Activated T-helper 1 cell treated with Interleukin-2 at 50 U/mL for 16 hours (primary cell): ENCODE measurements around the gene TRAF2.
"Not testable (repeated sequence)": the region's sequence is repeated elsewhere in the genome, so short reads cannot be mapped to it uniquely, and the experiment has no call there.

ENCODE experiments used
- DNase-seq: peaks from one replicate; pipeline ENCODE4 v3.0.0-alpha.2; 2020; ENCODE audit warnings: low read depth

The TRAF2 gene

GRCh38 chr9:136857581-136858412 lies 28.5 kb upstream of the TRAF2 start:
- no peak for DNase-seq

DNA sequence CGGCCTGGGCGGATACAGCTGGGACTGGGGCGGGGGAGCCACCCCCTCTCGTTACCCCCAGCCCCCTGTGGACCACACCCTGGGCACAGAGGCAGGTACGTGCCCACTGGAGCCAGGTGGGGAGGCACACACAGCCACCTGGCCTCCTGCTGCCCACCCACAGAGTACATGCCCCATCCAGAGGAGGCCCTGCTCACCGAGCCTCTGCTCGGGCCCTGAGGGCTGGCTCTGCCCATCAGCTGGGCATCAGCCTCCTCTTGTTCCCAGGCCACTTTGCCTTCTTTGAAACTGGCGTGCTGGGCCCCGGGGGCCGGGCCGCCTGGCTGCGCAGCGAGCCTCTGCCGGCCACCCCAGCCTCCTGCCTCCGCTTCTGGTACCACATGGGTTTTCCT lies 27.9 kb upstream of the TRAF2 start:
- no peak for DNase-seq

DNA sequence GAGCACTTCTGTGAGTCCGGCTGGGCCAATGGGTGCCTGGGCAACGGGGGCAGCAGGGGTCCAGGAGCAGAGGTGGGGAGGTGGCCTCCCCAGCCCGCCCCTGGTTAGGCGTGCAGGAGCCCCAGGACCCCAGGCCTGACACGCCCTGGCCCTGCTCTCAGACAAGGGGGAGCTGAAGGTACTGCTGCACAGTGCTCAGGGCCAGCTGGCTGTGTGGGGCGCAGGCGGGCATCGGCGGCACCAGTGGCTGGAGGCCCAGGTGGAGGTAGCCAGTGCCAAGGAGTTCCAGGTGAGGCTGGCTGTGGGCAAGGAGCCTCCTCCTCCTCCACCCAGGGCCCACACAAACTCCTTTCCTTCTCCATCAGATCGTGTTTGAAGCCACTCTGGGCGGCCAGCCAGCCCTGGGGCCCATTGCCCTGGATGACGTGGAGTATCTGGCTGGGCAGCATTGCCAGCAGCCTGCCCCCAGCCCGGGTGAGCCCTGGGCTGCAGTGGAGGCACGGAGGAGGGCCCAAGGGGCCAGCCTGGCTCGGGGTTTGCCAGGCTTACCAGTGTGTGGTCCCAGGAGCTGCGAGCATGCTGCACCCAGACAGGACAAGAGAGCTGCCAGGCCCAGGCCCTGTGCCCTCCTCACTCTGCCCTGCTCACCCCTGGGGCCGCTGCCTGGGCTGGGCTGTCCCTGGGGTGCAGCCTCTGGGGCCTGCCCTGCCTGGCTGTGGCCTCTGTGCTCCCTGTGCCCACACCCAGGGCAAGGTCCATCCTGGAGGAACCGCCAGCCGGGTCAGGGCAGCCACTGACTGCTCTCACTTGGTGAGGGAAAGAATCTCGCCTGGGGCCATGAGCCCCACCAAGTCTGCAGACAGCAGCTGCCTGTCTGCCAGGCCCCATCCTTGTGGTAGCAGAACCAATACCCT lies 27.2 kb upstream of the TRAF2 start:
- no peak for DNase-seq

DNA sequence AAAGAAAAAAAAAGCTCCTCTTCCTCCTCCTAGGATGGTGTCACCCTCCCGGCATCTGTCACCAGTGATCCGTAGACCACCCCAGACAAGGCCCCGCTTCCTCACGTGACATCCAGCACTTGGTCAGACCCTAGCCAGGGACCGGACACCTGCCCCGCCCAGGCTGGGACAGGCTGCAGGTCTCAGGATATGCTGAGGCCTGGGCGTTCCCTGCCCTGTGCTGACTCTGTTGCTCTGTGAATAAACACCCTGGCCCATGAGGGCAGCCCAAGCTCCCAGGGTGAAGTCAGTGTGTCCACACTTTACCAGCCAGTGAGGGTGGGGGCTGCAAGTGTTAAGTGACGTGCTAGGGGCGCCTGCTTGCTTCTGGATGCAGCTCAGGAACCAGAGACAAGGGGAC lies 25.8 kb upstream of the TRAF2 start:
- DNase-seq: no peak

- DNase-seq: no peak
Observed at GRCh38 chr9:136860933-136861873, 25.1 kb upstream of the TRAF2 start.

GRCh38 chr9:136861874-136862457 lies 24.4 kb upstream of the TRAF2 start:
- DNase-seq: no peak

DNA sequence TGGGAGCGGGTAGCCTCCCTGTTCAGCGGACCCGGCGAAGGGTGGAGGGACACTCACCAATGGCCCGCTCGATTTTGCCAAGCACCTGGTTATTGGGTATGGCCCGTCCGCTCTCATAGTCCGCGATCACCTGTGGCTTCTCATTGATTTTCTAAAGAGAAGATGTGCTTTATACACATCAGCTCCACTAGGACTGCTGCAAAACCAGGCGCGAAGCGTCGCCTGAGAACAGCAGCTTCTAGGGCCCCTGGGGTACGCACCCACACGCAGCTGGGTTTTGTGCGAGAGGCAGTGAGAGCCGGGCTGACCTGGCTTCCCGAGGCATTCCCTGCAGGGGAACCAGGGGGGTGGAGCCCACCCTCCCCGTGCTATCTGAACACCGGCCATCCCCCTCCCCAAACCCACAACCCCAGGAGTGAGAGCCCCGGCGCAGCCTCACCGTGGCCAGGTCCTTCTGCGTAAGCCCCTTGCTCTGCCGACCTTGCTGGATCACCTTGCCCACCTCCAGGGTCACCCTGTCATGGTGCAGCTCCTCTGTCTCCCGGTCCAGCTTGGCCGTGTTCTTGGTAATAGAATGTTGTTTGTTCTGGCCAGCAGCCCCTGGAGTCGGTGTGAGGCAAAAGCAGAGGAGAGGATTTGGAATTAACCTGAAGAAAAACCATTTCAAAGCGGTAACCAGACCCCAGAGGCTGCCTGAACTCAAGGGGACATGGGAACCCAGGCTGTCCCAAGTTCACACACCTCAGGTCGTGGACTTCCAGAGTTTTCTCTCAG lies 23.3 kb upstream of the TRAF2 start:
- DNase-seq: no peak

DNA sequence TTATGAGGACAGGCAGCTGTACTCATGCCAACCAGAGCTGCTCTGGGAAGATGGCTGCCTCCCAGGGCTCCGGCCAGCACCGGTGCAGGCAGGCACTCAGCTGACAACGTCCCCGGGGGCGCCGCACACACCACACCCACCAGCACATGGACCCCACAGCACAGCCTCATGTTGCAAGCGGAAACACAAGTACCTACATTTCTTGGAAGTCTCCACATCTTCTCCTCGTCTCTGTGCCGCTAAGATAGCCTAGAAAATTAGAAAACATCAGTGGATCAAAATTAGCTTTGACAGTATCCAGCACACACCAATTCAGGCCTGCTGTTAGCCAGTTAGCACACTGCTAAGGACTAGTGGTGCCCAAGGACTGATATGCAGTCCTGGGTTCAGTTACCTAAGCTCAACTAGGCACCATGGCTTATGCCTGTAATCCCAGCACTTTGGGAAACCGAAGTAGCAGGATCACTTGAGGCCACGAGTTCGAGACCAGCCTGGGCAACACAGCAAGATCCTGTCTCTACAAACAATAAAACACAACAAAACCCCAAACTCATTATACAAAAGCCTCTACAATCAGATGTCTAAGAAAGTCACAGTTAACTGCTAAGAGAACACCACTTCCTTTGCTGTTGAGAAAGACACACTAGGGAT lies 22.6 kb upstream of the TRAF2 start:
- no peak for DNase-seq

- DNase-seq: no peak
Observed at GRCh38 chr9:136865041-136865767, 21.1 kb upstream of the TRAF2 start.

GRCh38 chr9:136865768-136866103 lies 20.6 kb upstream of the TRAF2 start:
- no peak for DNase-seq

GRCh38 chr9:136866898-136867421 lies 19.4 kb upstream of the TRAF2 start:
- not testable (repeated sequence) for DNase-seq

GRCh38 chr9:136867480-136867879 lies 18.8 kb upstream of the TRAF2 start:
- DNase-seq: no peak

- no peak for DNase-seq
Observed at GRCh38 chr9:136867917-136868316, 18.4 kb upstream of the TRAF2 start.

DNA sequence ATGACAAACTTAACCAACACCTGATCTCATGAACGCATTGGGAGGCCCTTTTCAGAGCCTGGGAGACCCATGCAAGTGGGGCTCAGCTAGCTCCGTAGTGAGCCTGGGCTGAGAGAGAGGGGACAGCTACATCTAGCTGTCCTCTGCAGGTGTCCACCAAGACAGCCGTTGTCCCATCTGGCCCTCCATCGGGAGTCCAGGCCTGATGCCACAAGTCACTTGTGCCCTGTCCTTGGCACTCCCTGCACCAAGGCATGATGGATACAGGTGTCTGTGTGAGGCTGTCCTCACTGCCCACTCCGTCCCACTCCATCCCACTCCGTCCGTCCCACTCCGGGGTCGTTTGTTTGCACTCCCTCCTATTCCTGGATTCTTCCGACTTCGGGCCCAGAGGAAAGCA lies 17.7 kb upstream of the TRAF2 start:
- no peak for DNase-seq

- DNase-seq: not testable (repeated sequence)
Observed at GRCh38 chr9:136869611-136870010, 16.7 kb upstream of the TRAF2 start.

GRCh38 chr9:136875155-136875554 lies 11.2 kb upstream of the TRAF2 start:
- DNase-seq: no peak

DNA sequence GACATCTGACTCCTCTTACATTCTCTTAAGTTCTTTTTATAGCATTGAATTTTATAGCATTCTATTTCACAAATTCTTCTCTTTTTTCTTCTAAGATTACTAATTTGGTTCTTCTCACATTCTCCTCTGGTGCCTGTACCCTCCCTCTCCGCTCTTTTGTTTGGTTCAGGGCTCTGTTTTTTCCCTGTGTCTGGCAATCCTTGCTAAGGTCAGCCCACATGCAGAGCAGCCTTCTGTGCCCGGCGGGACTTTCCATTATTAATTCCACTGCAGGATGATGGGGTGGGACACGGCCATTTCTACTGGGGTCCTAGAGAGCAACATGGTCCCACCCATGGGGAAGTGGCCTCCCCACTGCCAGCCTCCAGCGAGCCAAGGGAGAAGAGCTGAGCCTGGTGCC lies 9.8 kb upstream of the TRAF2 start:
- no peak for DNase-seq

DNA sequence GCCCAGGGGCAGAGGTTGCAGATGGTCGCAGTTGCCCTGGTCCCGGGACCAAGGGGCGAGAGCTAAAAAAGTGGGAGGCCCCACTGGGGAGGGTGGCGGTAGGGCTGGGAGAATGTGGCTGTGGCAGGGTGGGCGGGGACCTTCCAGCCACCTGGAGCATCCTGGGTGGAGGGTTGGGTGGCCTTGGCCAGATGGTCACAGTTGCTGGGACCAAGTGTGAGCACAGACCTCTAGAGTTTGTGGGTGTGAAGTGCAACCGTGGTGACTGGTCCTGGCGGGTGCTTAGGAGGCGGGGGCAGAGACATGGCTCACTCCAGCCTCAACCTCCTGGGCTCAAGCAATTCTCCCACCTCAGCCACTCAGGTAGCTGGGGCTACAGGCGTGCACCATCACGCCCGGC lies 5.7 kb upstream of the TRAF2 start:
- no peak for DNase-seq

GRCh38 chr9:136881691-136882108 lies 4.6 kb upstream of the TRAF2 start:
- no peak for DNase-seq
